ENCODE data around the gene ISG15. TPM values are rescaled to one million over a fixed set of nuclear protein-coding genes. Genes with fewer than 3 reads are reported as not detected.
"Not testable (repeated sequence)": the region's sequence is repeated elsewhere in the genome, so short reads cannot be mapped to it uniquely, and the experiment has no call there.

The ISG15 gene
- total RNA-seq, 1 donor from 2014 or later = 31.9 TPM

GRCh38 chr1:1054971-1055370, 41.7 kb downstream of the ISG15 start:
- peaks cover 17% of the 10 kb centered on the region for H3K27me3 Mint-ChIP-seq (ENCODE audit: low read depth)
- intact Hi-C loops (cut with micrococcal nuclease) = no loop called here
- DNase-seq (ENCODE audit: low spot score) = no peak
- H3K9me3 Mint-ChIP-seq = no peaks in the 10 kb centered on the region
- H3K4me3 Mint-ChIP-seq (ENCODE audit: low read depth) = no peak overlapping the region
- no peak overlapping the region for H3K27ac Mint-ChIP-seq
- H3K4me1 Mint-ChIP-seq (ENCODE audit: low read depth) = peaks cover 3% of the 10 kb centered on the region
- H3K36me3 Mint-ChIP-seq (ENCODE audit: low read depth) = no peaks in the 10 kb centered on the region

GRCh38 chr1:1055841-1056736, 42.8 kb downstream of the ISG15 start:
- H3K27me3 Mint-ChIP-seq (ENCODE audit: low read depth) = peaks cover 24% of the 10 kb centered on the region
- no peaks in the 10 kb centered on the region for H3K9me3 Mint-ChIP-seq
- no peak for DNase-seq (ENCODE audit: low spot score)
- H3K36me3 Mint-ChIP-seq (ENCODE audit: low read depth) = peaks cover 3% of the 10 kb centered on the region
- no peak overlapping the region for H3K27ac Mint-ChIP-seq
- peaks cover 9% of the 10 kb centered on the region for H3K4me1 Mint-ChIP-seq (ENCODE audit: low read depth)
- no peak overlapping the region for H3K4me3 Mint-ChIP-seq (ENCODE audit: low read depth)
- intact Hi-C loops (cut with micrococcal nuclease) = no loop called here

DNA sequence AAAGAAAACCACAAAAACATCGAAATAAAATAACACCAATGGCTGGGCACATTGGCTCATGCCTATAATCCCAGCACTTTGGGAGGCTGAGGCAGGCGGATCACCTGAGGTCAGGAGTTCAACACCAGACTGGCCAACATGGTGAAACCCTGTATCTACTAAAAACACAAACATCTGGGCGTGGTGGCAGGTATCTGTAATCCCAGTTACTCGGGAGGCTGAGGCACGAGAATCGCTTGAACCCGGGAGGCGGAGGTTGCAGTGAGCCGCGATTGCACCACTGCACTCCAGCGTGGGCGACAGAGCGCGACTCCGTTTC, 44.4 kb downstream of the ISG15 start:
- Mint-ChIP-seq H3K27me3 (ENCODE audit: low read depth) (peaks cover 28% of the 10 kb centered on the region), H3K4me1 (ENCODE audit: low read depth) (peaks cover 13% of the 10 kb centered on the region), H3K4me3 (ENCODE audit: low read depth) (peak overlapping the region; percentile 21)
- intact Hi-C loops (cut with micrococcal nuclease) = loop anchor here (2.0 kb wide), 2 partner anchors 17 to 25 kb away; no protein-coding TSS in a partner anchor
- not testable (repeated sequence) for H3K36me3 Mint-ChIP-seq (ENCODE audit: low read depth); DNase-seq (ENCODE audit: low spot score); H3K9me3 Mint-ChIP-seq; H3K27ac Mint-ChIP-seq

- no peak for DNase-seq (ENCODE audit: low spot score)
- Mint-ChIP-seq H3K27me3 (ENCODE audit: low read depth) (peaks cover 28% of the 10 kb centered on the region), H3K9me3 (no peaks in the 10 kb centered on the region), H3K4me3 (ENCODE audit: low read depth) (peak overlapping the region; percentile 77), H3K4me1 (ENCODE audit: low read depth) (peaks cover 13% of the 10 kb centered on the region), H3K36me3 (ENCODE audit: low read depth) (peaks cover 3% of the 10 kb centered on the region), H3K27ac (peak overlapping the region; percentile 46)
- intact Hi-C loops (cut with micrococcal nuclease) = loop anchor here (2.0 kb wide), 2 partner anchors 17 to 25 kb away; no protein-coding TSS in a partner anchor
Measured at GRCh38 chr1:1058088-1058905, 45.0 kb downstream of the ISG15 start.

DNA sequence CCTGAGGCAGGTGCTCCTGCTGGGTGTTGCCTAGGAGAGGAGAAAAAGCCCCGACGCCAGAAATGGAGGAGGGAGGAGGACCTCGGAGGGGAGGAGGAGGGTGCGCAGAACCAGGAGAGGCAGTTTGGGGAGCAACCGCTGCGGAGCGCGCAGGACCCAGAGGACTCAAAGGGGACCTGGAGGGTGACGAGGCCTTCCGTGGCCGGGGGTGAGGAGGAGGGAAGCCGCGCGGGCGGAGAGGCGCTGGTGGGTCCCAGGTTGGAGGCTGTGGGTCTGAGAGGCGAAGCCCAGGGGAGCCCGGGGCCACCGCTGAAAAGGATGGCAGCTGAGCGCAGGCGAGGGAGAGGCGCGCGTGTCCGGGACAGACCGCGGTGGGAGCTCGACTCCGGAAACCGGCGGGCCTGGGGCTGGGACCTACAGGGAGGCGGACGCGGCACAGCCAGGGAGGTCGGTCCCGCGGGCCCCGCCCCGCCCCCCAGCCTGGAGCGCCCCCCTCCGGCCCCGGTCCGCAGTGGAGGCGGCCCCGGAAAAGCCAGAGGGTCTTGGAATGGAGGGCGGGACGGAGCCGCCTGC, 45.7 kb downstream of the ISG15 start:
- intact Hi-C loops (cut with micrococcal nuclease) = loop anchor here (2.0 kb wide), 2 partner anchors 18 to 26 kb away; no protein-coding TSS in a partner anchor
- H3K4me1 Mint-ChIP-seq (ENCODE audit: low read depth) = peaks cover 13% of the 10 kb centered on the region
- H3K9me3 Mint-ChIP-seq = no peaks in the 10 kb centered on the region
- peaks cover 3% of the 10 kb centered on the region for H3K36me3 Mint-ChIP-seq (ENCODE audit: low read depth)
- H3K27me3 Mint-ChIP-seq (ENCODE audit: low read depth) = peaks cover 28% of the 10 kb centered on the region
- peak overlapping the region; percentile 46 for H3K27ac Mint-ChIP-seq
- DNase-seq (ENCODE audit: low spot score) = peak; percentile 54
- peak overlapping the region; percentile 77 for H3K4me3 Mint-ChIP-seq (ENCODE audit: low read depth)

- H3K27ac Mint-ChIP-seq = no peak overlapping the region
- DNase-seq (ENCODE audit: low spot score) = peak; percentile 84
- intact Hi-C loops (cut with micrococcal nuclease) = loop anchor here (2.0 to 10.0 kb wide), 4 partner anchors 19 to 55 kb away; partner anchors contain the start of genes AGRN and C1orf159
- peaks cover 3% of the 10 kb centered on the region for H3K36me3 Mint-ChIP-seq (ENCODE audit: low read depth)
- no peaks in the 10 kb centered on the region for H3K9me3 Mint-ChIP-seq
- H3K27me3 Mint-ChIP-seq (ENCODE audit: low read depth) = peaks cover 28% of the 10 kb centered on the region
- peak overlapping the region; percentile 80 for H3K4me3 Mint-ChIP-seq (ENCODE audit: low read depth)
- H3K4me1 Mint-ChIP-seq (ENCODE audit: low read depth) = peaks cover 13% of the 10 kb centered on the region
Measured at GRCh38 chr1:1059494-1060280, 46.4 kb downstream of the ISG15 start.

DNA sequence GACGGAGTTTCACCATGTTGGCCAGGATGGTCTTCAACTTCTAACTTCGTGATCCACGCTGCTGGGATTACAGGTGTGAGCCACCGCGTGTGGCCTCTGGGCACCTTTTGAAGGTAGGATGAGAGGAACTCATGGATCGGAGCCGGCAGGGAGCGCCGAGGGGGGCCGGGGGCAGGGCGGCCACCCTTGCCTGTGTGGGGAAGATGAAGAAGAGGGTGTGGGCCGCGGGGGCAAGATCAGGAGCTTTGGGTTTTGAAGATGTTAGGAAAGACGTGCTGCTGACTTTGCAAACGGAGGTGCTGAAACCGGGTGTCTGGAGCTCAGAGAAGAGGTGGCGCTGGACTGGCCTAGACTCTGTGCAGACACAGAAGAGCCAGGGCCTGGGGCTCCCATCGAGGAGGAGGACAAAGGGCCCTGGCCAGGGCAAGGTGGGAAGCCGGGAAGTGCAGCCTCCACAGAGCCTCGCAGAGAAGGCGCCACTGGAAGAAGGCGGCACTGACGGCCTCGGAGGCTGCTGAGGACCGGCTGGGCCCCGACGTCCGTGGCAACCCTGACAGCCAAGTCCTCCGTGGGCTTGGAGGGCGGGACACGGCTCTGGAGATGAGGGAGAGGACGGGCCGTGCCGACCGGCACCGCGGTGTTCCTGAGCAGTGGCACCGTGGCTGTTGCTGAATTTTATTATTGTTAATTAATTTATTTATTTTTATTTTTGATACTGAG, 47.1 kb downstream of the ISG15 start:
- no peak for DNase-seq (ENCODE audit: low spot score)
- Mint-ChIP-seq H3K27me3 (ENCODE audit: low read depth) (peaks cover 29% of the 10 kb centered on the region), H3K4me1 (ENCODE audit: low read depth) (peaks cover 16% of the 10 kb centered on the region), H3K36me3 (ENCODE audit: low read depth) (peaks cover 3% of the 10 kb centered on the region), H3K27ac (no peak overlapping the region), H3K4me3 (ENCODE audit: low read depth) (peak overlapping the region; percentile 80), H3K9me3 (no peaks in the 10 kb centered on the region)
- intact Hi-C loops (cut with micrococcal nuclease) = loop anchor here (5.0 to 10.0 kb wide), 2 partner anchors 38 to 54 kb away; partner anchors contain the start of genes AGRN and C1orf159

DNA sequence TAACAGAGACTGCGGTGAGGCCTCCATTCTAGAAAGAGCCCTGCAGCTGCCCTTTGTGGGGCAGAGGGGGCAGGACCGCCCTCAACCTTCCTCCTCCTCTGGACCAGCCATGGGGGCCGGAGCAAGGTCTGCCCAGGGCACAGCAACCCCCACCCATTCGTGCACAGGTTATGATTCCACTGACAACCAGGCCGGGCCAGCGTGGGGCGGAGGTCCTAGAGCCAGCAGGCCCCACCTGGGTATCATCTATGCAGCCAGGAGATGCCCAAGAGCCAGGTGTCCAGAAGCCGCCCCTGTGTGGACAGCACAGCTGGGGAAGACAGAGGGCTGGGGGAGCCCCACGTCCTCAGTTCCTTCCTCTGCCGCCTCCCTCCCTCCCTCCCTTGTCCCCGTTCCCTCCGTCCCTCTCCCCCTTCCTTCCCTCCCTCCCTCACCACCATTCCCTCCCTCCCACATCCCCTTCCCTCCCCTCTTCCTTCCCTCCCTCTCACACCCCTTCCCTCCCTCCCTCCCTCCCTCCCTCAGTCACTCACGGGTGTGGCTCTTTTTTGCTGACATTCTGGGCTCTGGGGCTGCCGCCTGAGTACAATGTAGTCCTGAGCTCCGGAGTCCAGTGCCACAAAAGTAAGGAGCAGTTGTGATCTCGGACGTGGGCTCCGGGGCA, 48.5 kb downstream of the ISG15 start:
- H3K36me3 Mint-ChIP-seq (ENCODE audit: low read depth) = peaks cover 3% of the 10 kb centered on the region
- H3K4me3 Mint-ChIP-seq (ENCODE audit: low read depth) = peak overlapping the region; percentile 71
- DNase-seq (ENCODE audit: low spot score) = no peak
- H3K27me3 Mint-ChIP-seq (ENCODE audit: low read depth) = peaks cover 32% of the 10 kb centered on the region
- H3K4me1 Mint-ChIP-seq (ENCODE audit: low read depth) = peaks cover 20% of the 10 kb centered on the region
- no peak overlapping the region for H3K27ac Mint-ChIP-seq
- intact Hi-C loops (cut with micrococcal nuclease) = loop anchor here (2.0 to 10.0 kb wide), 3 partner anchors 40 to 77 kb away; partner anchors contain the start of genes AGRN and C1orf159
- H3K9me3 Mint-ChIP-seq = no peaks in the 10 kb centered on the region

- DNase-seq (ENCODE audit: low spot score) = no peak
- H3K36me3 Mint-ChIP-seq (ENCODE audit: low read depth) = peaks cover 3% of the 10 kb centered on the region
- H3K4me3 Mint-ChIP-seq (ENCODE audit: low read depth) = peak overlapping the region; percentile 71
- intact Hi-C loops (cut with micrococcal nuclease) = loop anchor here (2.0 to 10.0 kb wide), 3 partner anchors 40 to 78 kb away; partner anchors contain the start of genes AGRN and C1orf159
- peak overlapping the region; percentile 12 for H3K27ac Mint-ChIP-seq
- H3K27me3 Mint-ChIP-seq (ENCODE audit: low read depth) = peaks cover 27% of the 10 kb centered on the region
- H3K4me1 Mint-ChIP-seq (ENCODE audit: low read depth) = peaks cover 20% of the 10 kb centered on the region
- no peaks in the 10 kb centered on the region for H3K9me3 Mint-ChIP-seq
Measured at GRCh38 chr1:1062348-1063163, 49.3 kb downstream of the ISG15 start.

- Mint-ChIP-seq H3K4me1 (ENCODE audit: low read depth) (peaks cover 17% of the 10 kb centered on the region), H3K4me3 (ENCODE audit: low read depth) (peak overlapping the region; percentile 71), H3K27me3 (ENCODE audit: low read depth) (peaks cover 20% of the 10 kb centered on the region), H3K27ac (peak overlapping the region; percentile 42), H3K36me3 (ENCODE audit: low read depth) (peaks cover 3% of the 10 kb centered on the region), H3K9me3 (no peaks in the 10 kb centered on the region)
- no peak for DNase-seq (ENCODE audit: low spot score)
- intact Hi-C loops (cut with micrococcal nuclease) = loop anchor here (2.0 to 10.0 kb wide), 3 partner anchors 41 to 79 kb away; partner anchors contain the start of genes AGRN and C1orf159
Measured at GRCh38 chr1:1063261-1063944, 50.1 kb downstream of the ISG15 start.

All from activated T-helper 2 cell treated with anti-CD3 and anti-CD28 coated beads, Interferon-gamma antibody, Interleukin-2, Interleukin-4, amounts not matched to agents 10 μg/mL and 5 μg/mL and 100 μg/mL, durations not matched to agents 14 hours and 24 hours and 36 hours (primary cell).